ENCODE data around the gene SPATA21. TPM values are rescaled to one million over a fixed set of nuclear protein-coding genes. Genes with fewer than 3 reads are reported as not detected.

Gene SPATA21
- total and polyA plus RNA-seq, 10 of the 15 experiments (the other 5 are each of a cell fraction or from before 2014, with no cell fraction given) = 0.05 to 1.1 (median 0.24) TPM; not detected in 1

- H3K27me3 ChIP-seq (replicated peaks in 1 of 2; ENCODE audit: control insufficient read depth in 2 of 2, insufficient read depth in 2 of 2, low read length in 1 of 2) = no peaks in the 10 kb centered on the region
- no peaks in the 10 kb centered on the region for H3K9me3 ChIP-seq (replicated peaks; ENCODE audit: control insufficient read depth, insufficient read depth, low read length)
- DNase-seq (ENCODE audit: low read depth, low spot score) (no peak), FAIRE-seq (no peak), ATAC-seq (no peak)
- intact Hi-C loops (cut with micrococcal nuclease; ENCODE audit: unreplicated experiment) (no loop called here), in situ Hi-C loops (cut with MboI) (no loop called here)
- H3K4me3 ChIP-seq = no peak overlapping the region
- ChIA-PET SMC1A (ENCODE audit: uncharacterized antibody, unreplicated experiment) (interaction anchor here (0.8 to 1.1 kb wide), 2 partner anchors 24 to 46 kb away, joined by 3 read pairs; no protein-coding TSS in a partner anchor), POLR2A (interaction anchor here (1.2 kb wide), 1 partner anchor 18 kb away, joined by 3 read pairs; no protein-coding TSS in a partner anchor), RAD21 (ENCODE audit: unreplicated experiment) (no interaction called here), CTCF (interaction anchor here (1.2 kb wide), 1 partner anchor 352 kb away, joined by 3 read pairs; no protein-coding TSS in a partner anchor)
- 85% methylated on average over 4 of the region's 4 CpGs for WGBS (ENCODE audit: insufficient coverage, insufficient replicate concordance, low lambda C conversion rate, missing lambda C conversion rate)
- TF ChIP-seq SREBF1 (IDR thresholded peaks at IDR 0.05; ENCODE audit: low read length) = no peak
- no peak for TF ChIP-seq CUX1 (IDR thresholded peaks at IDR 0.05; ENCODE audit: insufficient replicate concordance, low read depth, low read length)
- no peak for TF ChIP-seq ZNF24 (IDR thresholded peaks at IDR 0.05)
- no peak for TF ChIP-seq NBN (IDR thresholded peaks at IDR 0.05)
- no peak for TF ChIP-seq ZBED1 (IDR thresholded peaks at IDR 0.05; ENCODE audit: borderline replicate concordance)
- no peak overlapping the region for H3K27ac ChIP-seq (ENCODE audit: control insufficient read depth, insufficient read depth)
- no peak overlapping the region for H3K4me2 ChIP-seq (ENCODE audit: control insufficient read depth, insufficient read depth)
- H3K79me2 ChIP-seq (ENCODE audit: control insufficient read depth, insufficient read depth, low read length) = no peaks in the 10 kb centered on the region
- H3K4me1 ChIP-seq (ENCODE audit: control insufficient read depth, insufficient read depth, low read length) = peaks cover 9% of the 10 kb centered on the region
- no peak overlapping the region for H2AFZ ChIP-seq (ENCODE audit: control insufficient read depth, low read depth, low read length)
- H3K9ac ChIP-seq (ENCODE audit: control insufficient read depth, insufficient read depth, low read length) = no peak overlapping the region
- no peaks in the 10 kb centered on the region for H3K36me3 ChIP-seq (ENCODE audit: control insufficient read depth in 2 of 2, insufficient read depth in 2 of 2, low read length in 1 of 2)
- H4K20me1 ChIP-seq (ENCODE audit: control insufficient read depth, insufficient read depth) = no peaks in the 10 kb centered on the region
- no TSS peak for BruUV-seq (replicated peaks)
Measured at GRCh38 chr1:16434007-16434406, 3.2 kb downstream of the SPATA21 start.

Data from GM12878 (cell line).